ENCODE measurements around the gene BCKDHA.

BCKDHA gene

GRCh38 chr19:41425174-41426115 is 27.8 kb downstream of the BCKDHA start:
- Histone ChIP-seq H4K20me1 (ENCODE audit: insufficient read depth, low read length) (no peaks in the 10 kb centered on the region), H3K9me3 (replicated peaks; ENCODE audit: insufficient read depth, low read length) (no peaks in the 10 kb centered on the region), H3K79me2 (ENCODE audit: low read length) (no peaks in the 10 kb centered on the region), H2AFZ (ENCODE audit: low read length) (no peak overlapping the region), H3K4me1 (ENCODE audit: low read length) (no peaks in the 10 kb centered on the region), H3K9ac (ENCODE audit: low read length) (no peak overlapping the region), H3K36me3 (replicated peaks; ENCODE audit: insufficient read depth, low read length) (no peaks in the 10 kb centered on the region), H3K9me2 (replicated peaks; ENCODE audit: insufficient read depth, low read length) (no peaks in the 10 kb centered on the region), H3F3A (ENCODE audit: insufficient read depth, low read length) (no peaks in the 10 kb centered on the region), H3K4me2 (ENCODE audit: low read depth, low read length) (no peak overlapping the region), H3K27ac (ENCODE audit: low read length) (no peak overlapping the region), H3K4me3 (ENCODE audit: low read length) (no peak overlapping the region), H3K27me3 (replicated peaks; ENCODE audit: insufficient read depth, low read length) (no peaks in the 10 kb centered on the region)
- DNase-seq: no peak
- TF ChIP-seq EZH2 (optimal IDR thresholded peaks at IDR 0.05; ENCODE audit: low read depth, low read length) (no peak), EZH2phosphoT487 (IDR thresholded peaks at IDR 0.05; ENCODE audit: low read length) (no peak), CTCF (IDR thresholded peaks at IDR 0.05; ENCODE audit: low read length) (no peak)

GRCh38 chr19:41426116-41426841 is 28.7 kb downstream of the BCKDHA start:
- Histone ChIP-seq H3K79me2 (ENCODE audit: low read length) (no peaks in the 10 kb centered on the region), H3K4me1 (ENCODE audit: low read length) (no peaks in the 10 kb centered on the region), H4K20me1 (ENCODE audit: insufficient read depth, low read length) (no peaks in the 10 kb centered on the region), H3K9me3 (replicated peaks; ENCODE audit: insufficient read depth, low read length) (no peaks in the 10 kb centered on the region), H3F3A (ENCODE audit: insufficient read depth, low read length) (no peaks in the 10 kb centered on the region), H3K36me3 (replicated peaks; ENCODE audit: insufficient read depth, low read length) (no peaks in the 10 kb centered on the region), H3K27ac (ENCODE audit: low read length) (no peak overlapping the region), H3K4me3 (ENCODE audit: low read length) (no peak overlapping the region), H2AFZ (ENCODE audit: low read length) (no peak overlapping the region), H3K4me2 (ENCODE audit: low read depth, low read length) (no peak overlapping the region), H3K27me3 (replicated peaks; ENCODE audit: insufficient read depth, low read length) (no peaks in the 10 kb centered on the region), H3K9ac (ENCODE audit: low read length) (no peak overlapping the region), H3K9me2 (replicated peaks; ENCODE audit: insufficient read depth, low read length) (no peaks in the 10 kb centered on the region)
- DNase-seq: no peak
- TF ChIP-seq EZH2phosphoT487 (IDR thresholded peaks at IDR 0.05; ENCODE audit: low read length) (no peak), CTCF (IDR thresholded peaks at IDR 0.05; ENCODE audit: low read length) (no peak), EZH2 (optimal IDR thresholded peaks at IDR 0.05; ENCODE audit: low read depth, low read length) (no peak)

- Histone ChIP-seq H3K4me3 (ENCODE audit: low read length) (no peak within 1 kb of the TSS), H3F3A (ENCODE audit: insufficient read depth, low read length) (no peaks in the 10 kb centered on the region), H3K9me2 (replicated peaks; ENCODE audit: insufficient read depth, low read length) (no peaks in the 10 kb centered on the region), H3K9me3 (replicated peaks; ENCODE audit: insufficient read depth, low read length) (no peaks in the 10 kb centered on the region), H3K27me3 (replicated peaks; ENCODE audit: insufficient read depth, low read length) (no peaks in the 10 kb centered on the region), H4K20me1 (ENCODE audit: insufficient read depth, low read length) (no peaks in the 10 kb centered on the region), H3K27ac (ENCODE audit: low read length) (no peak within 1 kb of the TSS), H3K79me2 (ENCODE audit: low read length) (no peaks in the 10 kb centered on the region), H3K4me2 (ENCODE audit: low read depth, low read length) (no peak within 1 kb of the TSS), H3K4me1 (ENCODE audit: low read length) (no peaks in the 10 kb centered on the region), H2AFZ (ENCODE audit: low read length) (no peak within 1 kb of the TSS), H3K36me3 (replicated peaks; ENCODE audit: insufficient read depth, low read length) (no peaks in the 10 kb centered on the region), H3K9ac (ENCODE audit: low read length) (no peak within 1 kb of the TSS)
- no peak for TF ChIP-seq EZH2phosphoT487 (IDR thresholded peaks at IDR 0.05; ENCODE audit: low read length)
- no peak for TF ChIP-seq CTCF (IDR thresholded peaks at IDR 0.05; ENCODE audit: low read length)
- no peak for TF ChIP-seq EZH2 (optimal IDR thresholded peaks at IDR 0.05; ENCODE audit: low read depth, low read length)
- DNase-seq: no peak
Measured at GRCh38 chr19:41426952-41427646, 29.5 kb downstream of the BCKDHA start, which contains the start of gene B3GNT8. TSS of gene B3GNT8 (minus strand) at chr19:41427374. CDS start at chr19:41426778, 596 bp downstream.

Data from MM.1S (cell line).